ENCODE results near the gene DHRS2. TPM values are rescaled to one million over a fixed set of nuclear protein-coding genes. Genes with fewer than 3 reads are reported as not detected.
A peak's percentile ranks its signal among the peaks of the same experiment; 100 is the strongest.

DHRS2 gene
- total and polyA plus RNA-seq, 2 of the 13 experiments (the other 11 are each of a cell fraction or from before 2014, with no cell fraction given): 1,621 to 3,021 TPM

DNA sequence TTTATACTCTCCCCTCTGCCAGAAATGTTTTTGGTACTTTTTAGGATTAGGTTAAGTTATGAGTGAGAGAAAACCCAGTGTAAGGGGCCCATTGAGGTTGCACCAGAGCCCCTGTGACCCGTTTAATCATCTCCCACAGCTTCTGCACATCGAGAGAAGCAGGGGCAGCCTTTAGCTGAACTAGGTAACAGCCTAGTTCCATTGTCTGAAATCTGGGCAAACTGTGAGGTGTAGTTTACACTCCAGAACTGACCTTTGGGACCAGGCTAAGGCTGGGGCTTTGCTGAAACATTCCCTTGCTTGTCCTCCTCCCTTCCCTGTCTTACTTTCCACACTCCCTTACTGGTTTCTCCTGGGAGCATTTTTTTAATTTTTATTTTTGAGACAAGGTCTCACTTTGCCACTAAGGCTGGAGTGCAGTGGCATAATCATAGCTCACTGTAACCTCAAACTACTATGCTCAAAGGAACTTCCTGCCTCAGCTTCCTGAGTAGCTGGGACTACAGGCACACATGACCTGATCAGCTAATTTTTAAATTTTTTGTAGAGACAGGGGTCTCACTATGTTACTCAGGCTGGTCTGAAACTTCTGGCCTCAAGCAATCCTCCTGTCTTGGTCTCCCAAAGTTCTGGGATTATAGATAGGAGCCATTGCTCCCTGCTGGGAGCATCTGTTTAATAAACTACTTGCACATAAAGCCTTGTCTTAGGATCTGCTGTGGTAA, 25.9 kb upstream of the DHRS2 start (continued):
- TF ChIP-seq MLXIP (CRISPR knock-in tag; IDR thresholded peaks at IDR 0.05; ENCODE audit: borderline replicate concordance) (0 out of 2 replicates have a peak, but pooled peaks have one; percentile 56), HINFP (CRISPR knock-in tag; IDR thresholded peaks at IDR 0.05; ENCODE audit: low read depth) (peak; percentile 74), ZNF558 (CRISPR knock-in tag; IDR thresholded peaks at IDR 0.05; ENCODE audit: borderline replicate concordance) (no peak; the same call in 1 of the 2 replicates), NR2F1 (CRISPR knock-in tag; IDR thresholded peaks at IDR 0.05) (peak; percentile 19 to 51; a peak in 2 of 4 replicates), ZBTB25 (CRISPR knock-in tag; IDR thresholded peaks at IDR 0.05) (no peak; the same call in 1 of the 2 replicates), KAT8 (CRISPR knock-in tag; IDR thresholded peaks at IDR 0.05) (peak; percentile 36; the same call in 1 of the 2 replicates), HOXA5 (CRISPR knock-in tag; IDR thresholded peaks at IDR 0.05) (peak; percentile 87; the same call in 1 of the 2 replicates), ZNF33A (CRISPR knock-in tag; IDR thresholded peaks at IDR 0.05; ENCODE audit: borderline replicate concordance) (no peak), MTA3 (CRISPR knock-in tag; IDR thresholded peaks at IDR 0.05) (no peak), SP140L (CRISPR knock-in tag; IDR thresholded peaks at IDR 0.05; ENCODE audit: borderline replicate concordance) (peak; percentile 90; the same call in 1 of the 2 replicates), SMARCC2 (IDR thresholded peaks at IDR 0.05) (no peak), CREM (IDR thresholded peaks at IDR 0.05) (peak; percentile 59; the same call in 1 of the 2 replicates), CREM (CRISPR knock-in tag; IDR thresholded peaks at IDR 0.05) (no peak), HOXD1 (CRISPR knock-in tag; IDR thresholded peaks at IDR 0.05) (0 out of 2 replicates have a peak, but pooled peaks have one; percentile 28), LCORL (IDR thresholded peaks at IDR 0.05) (no peak), LCORL (CRISPR knock-in tag; IDR thresholded peaks at IDR 0.05) (peak; percentile 85), MBNL3 (CRISPR knock-in tag; conservative IDR thresholded peaks at IDR 0.05) (no peak), ZNF263 (CRISPR knock-in tag; IDR thresholded peaks at IDR 0.05) (peak; percentile 52; the same call in 1 of the 2 replicates), HMGXB4 (CRISPR knock-in tag; IDR thresholded peaks at IDR 0.05; ENCODE audit: borderline replicate concordance in 1 of 2, low read depth in 1 of 2) (peak in 1 of 2 experiments; percentile 83; a peak in 2 of 4 replicates), ZNF7 (CRISPR knock-in tag; IDR thresholded peaks at IDR 0.05) (no peak), ZFP36L2 (CRISPR knock-in tag; IDR thresholded peaks at IDR 0.05) (no peak)
- TF ChIP-seq, protein P1, sequence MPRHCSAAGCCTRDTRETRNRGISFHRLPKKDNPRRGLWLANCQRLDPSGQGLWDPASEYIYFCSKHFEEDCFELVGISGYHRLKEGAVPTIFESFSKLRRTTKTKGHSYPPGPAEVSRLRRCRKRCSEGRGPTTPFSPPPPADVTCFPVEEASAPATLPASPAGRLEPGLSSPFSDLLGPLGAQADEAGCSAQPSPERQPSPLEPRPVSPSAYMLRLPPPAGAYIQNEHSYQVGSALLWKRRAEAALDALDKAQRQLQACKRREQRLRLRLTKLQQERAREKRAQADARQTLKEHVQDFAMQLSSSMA (CRISPR knock-in tag; IDR thresholded peaks at IDR 0.05): no peak

Data from HepG2 (cell line).